Endothelial cell of umbilical vein (primary cell): ENCODE data around the gene FGF22. TPM values are rescaled to one million over a fixed set of nuclear protein-coding genes. Genes with fewer than 3 reads are reported as not detected.

Source experiments
- BruUV-seq: library from RNA; stranded (reverse); fragments of 400-500 nt; replicated peaks from 2 replicates; lab custom pipeline; 2021; lab: Mats Ljungman, UMichigan
- CTCF ChIA-PET: fragments of 300-600, 350-600 bp; sonication (Branson Sonifier 250); formaldehyde crosslinking; loops from one replicate; lab custom pipeline; 2021; ENCODE audit warnings: antibody characterized with exemption, inconsistent platforms; lab: Charles Lee
- POLR2A ChIA-PET: fragments of 300-600, 350-600 bp; sonication (Branson Sonifier 250); formaldehyde crosslinking; loops from one replicate; lab custom pipeline; 2021; ENCODE audit warnings: antibody characterized with exemption, inconsistent platforms; lab: Charles Lee
- DNase-seq: peaks from one replicate; pipeline ENCODE4 v3.0.0-alpha.2; 2011; ENCODE audit warnings: low read depth, low spot score
- FAIRE-seq: peaks from 2 replicates; lab custom pipeline; 2011; peaks lifted over from hg19 to GRCh38; lab: Jason Lieb, UNC
- H2AFZ ChIP-seq: 2 replicates; pipeline ENCODE4 v1.6.0; 2012; ENCODE audit warnings: low read depth, low read length, control low read depth, inconsistent platforms
- H3K27ac ChIP-seq: 2 replicates; pipeline ENCODE4 v1.5.1; 2011; ENCODE audit warnings: low read depth, mild to moderate bottlenecking, control low read depth, low read length, moderate library complexity; ENCODE audit not compliant: insufficient read depth
- H3K27me3 ChIP-seq, 2 experiments: 2 replicates each; pipeline versions ENCODE4 v1.6.0 to v1.6.1; 2011; ENCODE audit warnings: low read length in 2 of 2, mixed read lengths in 1 of 2; ENCODE audit not compliant: control insufficient read depth in 2 of 2, insufficient read depth in 2 of 2
- H3K36me3 ChIP-seq, 2 experiments: 2 replicates in 1 of 2; 3 replicates in 1 of 2; pipeline ENCODE4 v1.5.1; 2011; ENCODE audit warnings: low read length in 2 of 2, mild to moderate bottlenecking in 1 of 2, moderate library complexity in 1 of 2; ENCODE audit not compliant: control insufficient read depth in 2 of 2, insufficient read depth in 2 of 2; ENCODE audit errors: extremely low read depth in 1 of 2
- H3K4me1 ChIP-seq: 3 replicates; pipeline ENCODE4 v1.5.1; 2011; ENCODE audit warnings: mild to moderate bottlenecking, low read length; ENCODE audit not compliant: control insufficient read depth, insufficient read depth; ENCODE audit errors: extremely low read depth
- H3K4me2 ChIP-seq: 2 replicates; pipeline ENCODE4 v1.6.1; 2011; ENCODE audit warnings: low read length, control low read depth, mixed read lengths; ENCODE audit not compliant: insufficient read depth
- H3K4me3 ChIP-seq, 3 experiments: fragments of 200-600 bp in 1 of 3; sonication (generic), shearing (Covaris generic) in 1 of 3; replicated peaks in 1 of 3; 2 replicates each; pipeline ENCODE4 v1.5.1; 2011 to 2016; ENCODE audit warnings: control low read depth in 3 of 3, low read length in 3 of 3, mild to moderate bottlenecking in 2 of 3, inconsistent platforms in 1 of 3, low read depth in 1 of 3, moderate library complexity in 1 of 3; ENCODE audit not compliant: insufficient read depth in 1 of 3
- H3K79me2 ChIP-seq: 2 replicates; pipeline ENCODE4 v1.6.0; 2012; ENCODE audit warnings: low read length, inconsistent platforms; ENCODE audit not compliant: control insufficient read depth, insufficient read depth
- H3K9ac ChIP-seq: replicated peaks from 2 replicates; pipeline ENCODE3; 2011; ENCODE audit warnings: low read length, control low read depth; ENCODE audit not compliant: insufficient read depth; ENCODE audit errors: extremely low read depth
- H3K9me1 ChIP-seq: replicated peaks from 3 replicates; pipeline ENCODE4 v1.6.0; 2011; ENCODE audit warnings: mild to moderate bottlenecking, low read length; ENCODE audit not compliant: control insufficient read depth, insufficient read depth; ENCODE audit errors: extremely low read depth
- H3K9me3 ChIP-seq: replicated peaks from 2 replicates; pipeline ENCODE4 v1.5.1; 2012; ENCODE audit warnings: low read length, inconsistent platforms; ENCODE audit not compliant: control insufficient read depth, insufficient read depth
- H4K20me1 ChIP-seq: replicated peaks from 2 replicates; pipeline ENCODE3; 2011; ENCODE audit warnings: mild to moderate bottlenecking, low read length; ENCODE audit not compliant: control insufficient read depth, insufficient read depth; ENCODE audit errors: extremely low read depth
- CTCF ChIP-seq, 2 donors: IDR thresholded peaks; 1 replicate in 1 of 2; 2 replicates in 1 of 2; pipeline ENCODE4 v1.5.1; 2011; ENCODE audit warnings: low read length in 2 of 2, mild to moderate bottlenecking in 2 of 2, moderate library complexity in 2 of 2, control low read depth in 1 of 2, inconsistent platforms in 1 of 2, low read depth in 1 of 2; ENCODE audit not compliant: insufficient read depth in 1 of 2; ENCODE audit errors: extremely low read depth in 1 of 2
- FOS ChIP-seq: IDR thresholded peaks from 2 replicates; pipeline ENCODE4 v1.6.1; 2011; ENCODE audit warnings: mild to moderate bottlenecking, low read length, moderate library complexity, borderline replicate concordance; ENCODE audit not compliant: insufficient read depth
- POLR2A ChIP-seq: IDR thresholded peaks from 2 replicates; pipeline ENCODE4 v1.6.1; 2012; ENCODE audit warnings: low read depth, mild to moderate bottlenecking, control low read depth, low read length
- POLR2AphosphoS5 ChIP-seq: IDR thresholded peaks from 2 replicates; pipeline ENCODE4 v1.6.1; 2012; ENCODE audit warnings: low read depth, mild to moderate bottlenecking, control low read depth, low read length, moderate library complexity; ENCODE audit not compliant: insufficient read depth
- dilution Hi-C: fragments of 300-500 bp; cut with MboI; formaldehyde crosslinking; loops from one replicate; pipeline ENCODE4 v1.15.0; 2019; ENCODE audit warnings: low sequenced_read_pairs; ENCODE audit not compliant: extremely low pct_ligation_motif_present
- intact Hi-C: fragments of 100-400 bp; cut with micrococcal nuclease; formaldehyde crosslinking; loops from one replicate; pipeline ENCODE4 v1.10.0; 2022
- polyA plus RNA-seq, 4 experiments: library from polyadenylated mRNA; depleted of rRNA in 3 of 4; stranded (reverse) in 3 of 4; unstranded in 1 of 4; fragments of >200 nt; gene quantifications; 2 replicates each; pipeline versions ENCODE4 v1.2.1 to v1.2.3, GENCODE V29; 2011 to 2012; ENCODE audit warnings: missing spikeins in 1 of 4
- total RNA-seq: library from RNA; stranded (reverse); gene quantifications from 2 replicates; pipeline ENCODE4 v1.2.3, GENCODE V29; 2021

Gene FGF22
- total and polyA plus RNA-seq, 2 donors (not counting 3 experiments of a cell fraction or from before 2014, with no cell fraction given): 0.07 TPM; not detected in 1

DNA sequence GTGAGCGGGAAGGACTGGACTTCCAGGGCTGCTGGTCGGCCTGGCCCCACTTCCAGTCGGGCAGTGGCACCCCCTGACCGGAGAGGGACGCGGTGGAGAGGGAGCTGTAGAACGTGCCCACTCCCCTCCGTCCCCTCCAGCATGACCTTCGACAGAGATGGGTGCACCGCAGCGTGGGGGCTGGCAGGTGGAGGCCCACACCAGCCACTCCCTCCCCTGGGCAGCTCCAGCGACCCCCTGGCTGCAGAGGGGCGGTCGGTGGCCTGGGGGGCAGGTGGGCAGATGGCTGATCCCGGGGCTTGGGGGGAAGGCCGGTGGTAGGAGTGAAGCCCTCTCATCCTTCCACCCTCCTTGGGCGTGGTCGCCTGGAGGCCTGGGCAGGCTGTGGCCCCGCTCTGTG is 47.6 kb upstream of the FGF22 start:
- no TSS peak for BruUV-seq
- no peak overlapping the region for H3K4me3 ChIP-seq
- peaks cover 10 to 13% of the 10 kb centered on the region in 2 experiments for H3K27me3 ChIP-seq
- CTCF ChIA-PET: no interaction called here
- H3K9ac ChIP-seq: no peak overlapping the region
- no peak for TF ChIP-seq POLR2A
- TF ChIP-seq CTCF (IDR thresholded peaks at IDR 0.05; ENCODE audit: extremely low read depth in 1 of 2, insufficient read depth in 1 of 2, low read depth in 1 of 2, low read length in 2 of 2): no peak
- POLR2A ChIA-PET: no interaction called here
- H3K9me3 ChIP-seq: no peaks in the 10 kb centered on the region
- H2AFZ ChIP-seq: no peak overlapping the region
- no peaks in the 10 kb centered on the region for H4K20me1 ChIP-seq
- no peaks in the 10 kb centered on the region for H3K36me3 ChIP-seq
- no peaks in the 10 kb centered on the region for H3K4me1 ChIP-seq
- intact Hi-C loops: no loop called here
- no peak for DNase-seq
- H3K9me1 ChIP-seq: no peaks in the 10 kb centered on the region
- H3K27ac ChIP-seq: no peak overlapping the region
- dilution Hi-C loops: no loop called here
- no peak for FAIRE-seq
- H3K79me2 ChIP-seq: no peaks in the 10 kb centered on the region
- no peak overlapping the region for H3K4me2 ChIP-seq

- H3K79me2 ChIP-seq: no peaks in the 10 kb centered on the region
- H4K20me1 ChIP-seq: no peaks in the 10 kb centered on the region
- H3K27ac ChIP-seq: no peak overlapping the region
- no peak overlapping the region for H3K4me3 ChIP-seq
- no peaks in the 10 kb centered on the region for H3K4me1 ChIP-seq
- CTCF ChIA-PET: no interaction called here
- TF ChIP-seq POLR2AphosphoS5: no peak
- no peak for TF ChIP-seq POLR2A
- TF ChIP-seq FOS: no peak
- intact Hi-C loops (no loop called here), dilution Hi-C loops (no loop called here)
- no TSS peak for BruUV-seq
- no peaks in the 10 kb centered on the region for H3K36me3 ChIP-seq
- FAIRE-seq (no peak), DNase-seq (no peak)
- no peaks in the 10 kb centered on the region for H3K9me3 ChIP-seq
- no peak overlapping the region for H3K9ac ChIP-seq
- no peak overlapping the region for H2AFZ ChIP-seq
- H3K27me3 ChIP-seq: peaks cover 10 to 13% of the 10 kb centered on the region in 2 experiments
- POLR2A ChIA-PET: no interaction called here
- H3K4me2 ChIP-seq: no peak overlapping the region
- H3K9me1 ChIP-seq: no peaks in the 10 kb centered on the region
Observed at GRCh38 chr19:593055-593454, 46.6 kb upstream of the FGF22 start.
